Ishikawa (cell line): Measurements from ENCODE around the gene INKA2.

ENCODE experiments used
- CEBPB ChIP-seq: IDR thresholded peaks from 2 replicates; pipeline ENCODE4 v1.6.1; 2012
- CREB1 ChIP-seq: IDR thresholded peaks from 2 replicates; pipeline ENCODE4 v1.6.1; 2012; ENCODE audit warnings: low read depth
- EGR1 ChIP-seq: IDR thresholded peaks from 2 replicates; pipeline ENCODE4 v1.6.1; 2012
- EP300 ChIP-seq: IDR thresholded peaks from 2 replicates; pipeline ENCODE4 v1.6.1; 2012; ENCODE audit warnings: borderline replicate concordance
- FOXM1 ChIP-seq: IDR thresholded peaks from 2 replicates; pipeline ENCODE4 v1.6.1; 2012; ENCODE audit warnings: low read depth, borderline replicate concordance
- MAX ChIP-seq: IDR thresholded peaks from 2 replicates; pipeline ENCODE4 v1.6.1; 2012
- NFIC ChIP-seq: IDR thresholded peaks from 2 replicates; pipeline ENCODE4 v1.6.1; 2012
- RAD21 ChIP-seq: IDR thresholded peaks from 2 replicates; pipeline ENCODE4 v1.6.1; 2012; ENCODE audit warnings: low read depth
- TAF1 ChIP-seq: IDR thresholded peaks from 2 replicates; pipeline ENCODE4 v1.6.1; 2012; ENCODE audit warnings: low read depth, mild to moderate bottlenecking
- TCF12 ChIP-seq: IDR thresholded peaks from 2 replicates; pipeline ENCODE4 v1.6.1; 2012; ENCODE audit warnings: low read depth
- TEAD4 ChIP-seq: IDR thresholded peaks from 2 replicates; pipeline ENCODE4 v1.6.1; 2012
- USF1 ChIP-seq: IDR thresholded peaks from 2 replicates; pipeline ENCODE4 v1.6.1; 2012
- YY1 ChIP-seq: IDR thresholded peaks from 2 replicates; pipeline ENCODE4 v1.6.1; 2012; ENCODE audit warnings: low read depth
- ZBTB7A ChIP-seq: IDR thresholded peaks from 2 replicates; pipeline ENCODE4 v1.6.1; 2012; ENCODE audit warnings: low read depth
- TF ChIP-seq, protein P1 (sequence below): IDR thresholded peaks from 2 replicates; pipeline ENCODE4 v1.6.1; 2012; ENCODE audit warnings: low read depth, mild to moderate bottlenecking

The INKA2 gene

DNA sequence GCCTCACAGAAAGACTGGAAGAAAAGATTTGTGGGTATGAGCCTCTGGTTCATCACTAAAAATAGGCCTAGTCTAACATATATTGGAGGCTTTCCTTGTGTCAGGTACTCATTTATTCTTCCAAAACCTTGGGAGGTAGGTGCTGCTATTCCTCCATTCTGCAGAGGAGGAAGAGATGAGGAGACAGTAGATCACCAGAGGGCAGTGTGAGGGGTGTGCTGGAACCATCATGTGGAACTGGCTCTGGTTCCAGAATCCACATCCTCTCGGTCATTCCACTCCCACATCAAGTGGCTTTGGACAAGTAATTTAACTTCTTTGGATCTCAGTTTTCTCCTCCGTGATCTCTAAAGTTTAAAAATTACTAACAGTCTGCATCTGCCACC is 7.4 kb upstream of the INKA2 start:
- no peak for TF ChIP-seq RAD21
- TF ChIP-seq USF1: no peak
- no peak for TF ChIP-seq ZBTB7A
- no peak for TF ChIP-seq NFIC
- no peak for TF ChIP-seq TEAD4
- TF ChIP-seq TCF12: no peak
- TF ChIP-seq, protein P1, sequence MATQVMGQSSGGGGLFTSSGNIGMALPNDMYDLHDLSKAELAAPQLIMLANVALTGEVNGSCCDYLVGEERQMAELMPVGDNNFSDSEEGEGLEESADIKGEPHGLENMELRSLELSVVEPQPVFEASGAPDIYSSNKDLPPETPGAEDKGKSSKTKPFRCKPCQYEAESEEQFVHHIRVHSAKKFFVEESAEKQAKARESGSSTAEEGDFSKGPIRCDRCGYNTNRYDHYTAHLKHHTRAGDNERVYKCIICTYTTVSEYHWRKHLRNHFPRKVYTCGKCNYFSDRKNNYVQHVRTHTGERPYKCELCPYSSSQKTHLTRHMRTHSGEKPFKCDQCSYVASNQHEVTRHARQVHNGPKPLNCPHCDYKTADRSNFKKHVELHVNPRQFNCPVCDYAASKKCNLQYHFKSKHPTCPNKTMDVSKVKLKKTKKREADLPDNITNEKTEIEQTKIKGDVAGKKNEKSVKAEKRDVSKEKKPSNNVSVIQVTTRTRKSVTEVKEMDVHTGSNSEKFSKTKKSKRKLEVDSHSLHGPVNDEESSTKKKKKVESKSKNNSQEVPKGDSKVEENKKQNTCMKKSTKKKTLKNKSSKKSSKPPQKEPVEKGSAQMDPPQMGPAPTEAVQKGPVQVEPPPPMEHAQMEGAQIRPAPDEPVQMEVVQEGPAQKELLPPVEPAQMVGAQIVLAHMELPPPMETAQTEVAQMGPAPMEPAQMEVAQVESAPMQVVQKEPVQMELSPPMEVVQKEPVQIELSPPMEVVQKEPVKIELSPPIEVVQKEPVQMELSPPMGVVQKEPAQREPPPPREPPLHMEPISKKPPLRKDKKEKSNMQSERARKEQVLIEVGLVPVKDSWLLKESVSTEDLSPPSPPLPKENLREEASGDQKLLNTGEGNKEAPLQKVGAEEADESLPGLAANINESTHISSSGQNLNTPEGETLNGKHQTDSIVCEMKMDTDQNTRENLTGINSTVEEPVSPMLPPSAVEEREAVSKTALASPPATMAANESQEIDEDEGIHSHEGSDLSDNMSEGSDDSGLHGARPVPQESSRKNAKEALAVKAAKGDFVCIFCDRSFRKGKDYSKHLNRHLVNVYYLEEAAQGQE: no peak

GRCh38 chr1:111745675-111746613 is 6.7 kb upstream of the INKA2 start:
- TF ChIP-seq YY1 (no peak), EGR1 (no peak), CEBPB (no peak), EP300 (no peak), TEAD4 (no peak), ZBTB7A (no peak), MAX (no peak), TCF12 (no peak), FOXM1 (no peak), TAF1 (no peak), CREB1 (no peak), RAD21 (no peak), USF1 (no peak), NFIC (no peak)
- TF ChIP-seq, protein P1: no peak

DNA sequence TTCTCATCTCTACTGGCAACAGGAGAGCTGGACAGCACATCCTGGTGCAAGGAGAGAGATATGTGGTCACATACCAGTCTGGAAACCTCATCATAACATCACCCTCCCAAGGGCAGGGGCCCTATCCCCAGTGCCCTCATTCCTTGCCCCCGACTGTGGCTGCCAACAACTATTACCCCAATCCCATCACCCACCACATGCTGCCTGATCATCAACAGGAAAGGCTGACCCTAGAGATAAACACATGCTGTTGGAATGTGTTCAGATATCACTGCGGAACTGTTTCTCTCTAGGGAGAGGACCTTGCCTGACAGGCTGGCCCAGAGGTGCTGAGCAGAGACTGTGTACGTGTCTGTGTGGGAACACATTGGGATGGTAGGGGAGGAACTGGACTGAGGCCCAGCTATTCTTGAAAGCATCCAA is 4.5 kb upstream of the INKA2 start:
- TF ChIP-seq RAD21: no peak
- TF ChIP-seq ZBTB7A: no peak
- no peak for TF ChIP-seq MAX
- no peak for TF ChIP-seq EGR1
- TF ChIP-seq TEAD4: no peak
- no peak for TF ChIP-seq YY1
- TF ChIP-seq CEBPB: no peak
- no peak for TF ChIP-seq TAF1
- no peak for TF ChIP-seq EP300
- TF ChIP-seq, protein P1: no peak

DNA sequence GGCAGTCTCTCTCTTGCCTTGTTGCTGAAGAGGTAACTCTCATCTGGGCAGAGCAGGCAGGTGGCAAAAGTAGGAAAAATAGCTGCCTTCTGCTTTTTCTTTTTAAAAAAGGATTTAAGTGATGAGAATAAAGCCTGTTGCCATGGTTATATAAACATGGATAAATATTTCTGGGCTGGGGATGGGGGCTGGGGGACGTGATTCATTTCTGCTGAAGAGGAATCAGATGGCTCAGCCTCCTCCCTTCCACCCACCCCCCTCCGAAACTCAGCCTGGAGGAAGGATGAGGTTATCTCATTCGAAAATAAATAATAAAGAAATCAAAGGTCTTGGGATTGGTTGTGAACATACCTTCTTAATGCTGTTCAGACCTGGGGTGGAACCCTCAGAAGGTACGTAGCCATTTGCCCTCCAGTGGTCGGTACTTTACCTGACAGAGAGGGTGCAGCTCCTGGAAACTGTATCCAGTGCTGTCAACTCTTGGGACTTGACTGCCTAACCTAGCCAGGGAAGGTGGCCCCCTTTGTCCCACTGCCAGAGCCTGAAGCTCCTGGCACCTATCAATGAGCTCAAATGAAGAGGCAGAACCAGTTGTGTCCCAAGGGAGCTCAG is 3.8 kb upstream of the INKA2 start:
- TF ChIP-seq ZBTB7A (no peak), RAD21 (no peak), USF1 (no peak), NFIC (no peak), TEAD4 (no peak), EGR1 (no peak), FOXM1 (no peak), CREB1 (no peak), EP300 (no peak), MAX (no peak), YY1 (no peak)
- TF ChIP-seq, protein P1: no peak
